Right lobe of liver (tissue), 4 donors: ENCODE measurements around the gene EVX1.

Source experiments
- CTCF ChIP-seq, 4 donors: fragments of 200-600 bp in 3 of 4; fragments of 450-650 bp in 1 of 4; IDR thresholded peaks; one replicate each; pipeline versions ENCODE4 v1.5.1 to v1.8.0; 2016 to 2022; ENCODE audit warnings: antibody characterized with exemption in 4 of 4, mild to moderate bottlenecking in 2 of 4
- POLR2A ChIP-seq: fragments of 450-650 bp; IDR thresholded peaks from one replicate; pipeline ENCODE4 v1.6.1; 2017; ENCODE audit warnings: antibody characterized with exemption, mild to moderate bottlenecking
- donor health status: DM: no; HTN: no; CAD: no.
- donor health status: DM: no; HTN: no; CAD: no.
- donor health status: DM: no; HTN: yes; CAD: no.

DNA sequence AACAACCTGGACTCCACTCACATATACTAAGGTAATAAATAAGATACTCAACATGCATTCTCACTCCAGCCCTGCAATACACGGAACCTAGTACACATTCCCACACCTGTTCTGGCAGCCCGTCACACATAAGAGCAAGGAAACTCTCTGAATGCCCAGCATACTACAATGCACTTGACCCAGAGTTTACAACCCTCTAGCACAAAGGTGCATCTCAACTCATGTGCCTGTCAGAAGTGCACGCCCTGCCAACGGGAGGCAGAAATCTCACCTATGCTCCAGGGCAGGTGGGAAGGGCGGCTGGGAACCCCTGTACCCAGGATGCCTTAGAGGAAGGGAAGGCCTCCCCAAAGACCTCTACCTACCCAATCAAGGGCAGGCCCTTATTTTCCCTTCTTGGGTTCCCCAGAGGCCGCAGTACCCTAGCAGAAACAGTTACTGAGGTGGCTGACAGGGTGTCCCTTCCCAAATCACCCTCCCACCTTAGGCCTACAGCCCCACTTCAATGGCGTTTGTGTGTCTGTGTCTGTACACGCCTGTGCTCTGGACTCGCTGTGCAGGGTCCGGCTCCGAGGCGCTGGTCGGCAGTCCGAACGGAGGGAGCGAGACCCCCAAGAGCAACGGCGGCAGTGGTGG lies 2.0 kb downstream of the EVX1 start:
- TF ChIP-seq CTCF (IDR thresholded peaks at IDR 0.05) (no peak), POLR2A (no peak)
